Testis (tissue), 3 donors: Measurements from ENCODE around the gene HSD17B8. TPM values are rescaled to one million over a fixed set of nuclear protein-coding genes. Genes with fewer than 3 reads are reported as not detected.

ENCODE experiments used
- DNase-seq: peaks from one replicate; pipeline ENCODE4 v3.0.0-alpha.2; 2019
- H3K27ac ChIP-seq, 2 donors: fragments of 200-600 bp; sonication (generic); one replicate each; pipeline ENCODE4 v1.5.1; 2019
- H3K27me3 ChIP-seq: fragments of 200-600 bp; sonication (generic); one replicate; pipeline ENCODE4 v1.5.1; 2019
- H3K36me3 ChIP-seq: fragments of 200-600 bp; sonication (generic); one replicate; pipeline ENCODE4 v1.5.1; 2017; ENCODE audit warnings: low read depth; ENCODE audit errors: missing control alignments
- H3K4me1 ChIP-seq: fragments of 200-600 bp; sonication (generic); one replicate; pipeline ENCODE4 v1.5.1; 2019
- H3K4me3 ChIP-seq, 2 donors: fragments of 200-600 bp; sonication (generic); one replicate each; pipeline ENCODE4 v1.5.1; 2017 to 2019
- H3K9me3 ChIP-seq: fragments of 200-600 bp; sonication (generic); one replicate; pipeline ENCODE4 v1.5.1; 2017
- CTCF ChIP-seq, 3 experiments: fragments of 450-650 bp in 2 of 3; fragments of 200-600 bp in 1 of 3; sonication (generic) in 1 of 3; IDR thresholded peaks; one replicate each; pipeline ENCODE4 v1.5.1; 2016 to 2019; ENCODE audit warnings: antibody characterized with exemption in 3 of 3, mild to moderate bottlenecking in 2 of 3, moderate library complexity in 1 of 3
- POLR2A ChIP-seq: fragments of 450-650 bp; IDR thresholded peaks from one replicate; pipeline ENCODE4 v1.6.1; 2017; ENCODE audit warnings: antibody characterized with exemption, mild to moderate bottlenecking, moderate library complexity
- whole genome bisulfite sequencing, 2 donors: methylation state at CpG; one replicate each; pipeline ENCODE4 v1.1.5; 2018; 5-methylcytosine and 5-hydroxymethylcytosine counted together
- intact Hi-C: fragments of 100-400 bp; cut with DNase I; formaldehyde crosslinking; loops from one replicate; pipeline ENCODE4 v1.15.1; 2023; ENCODE audit warnings: low total_unique reads
- polyA plus RNA-seq: library from polyadenylated mRNA; stranded (reverse); fragments of 350-450 nt; fragmentation: Illumina TruSeq; extraction: RNeasy Lipid Tissue Mini Kit (QIAGEN cat#74804); gene quantifications from one replicate; pipeline ENCODE4 v1.2.3, GENCODE V29; 2014; ENCODE audit warnings: low read depth, low replicate concordance; ENCODE audit not compliant: insufficient read depth
- total RNA-seq, 2 donors: library from RNA; depleted of rRNA; stranded (reverse); fragments of >200 nt; gene quantifications; one replicate each; pipeline ENCODE4 v1.2.3, GENCODE V29; 2016

The HSD17B8 gene
- total and polyA plus RNA-seq, 3 donors from 2014 or later: 11.2 to 26.3 (median 25.4) TPM

- Histone ChIP-seq H3K4me1 (no peaks in the 10 kb centered on the region), H3K27me3 (no peaks in the 10 kb centered on the region), H3K4me3 (no peak overlapping the region), H3K36me3 (no peaks in the 10 kb centered on the region), H3K27ac (no peak overlapping the region), H3K9me3 (no peaks in the 10 kb centered on the region)
- intact Hi-C loops: no loop called here
- TF ChIP-seq POLR2A: no peak
- no peak for TF ChIP-seq CTCF (IDR thresholded peaks at IDR 0.05)
- DNase-seq: no peak
- 79 to 82% methylated on average over 9 to 11 of the region's 11 CpGs for WGBS, 2 donors
Observed at GRCh38 chr6:33173535-33174180, 30.8 kb upstream of the HSD17B8 start.

- Histone ChIP-seq H3K36me3 (no peaks in the 10 kb centered on the region), H3K27ac (no peak overlapping the region), H3K27me3 (no peaks in the 10 kb centered on the region), H3K4me1 (no peaks in the 10 kb centered on the region), H3K9me3 (no peaks in the 10 kb centered on the region), H3K4me3 (no peak overlapping the region)
- no peak for TF ChIP-seq POLR2A
- TF ChIP-seq CTCF (IDR thresholded peaks at IDR 0.05): no peak
- 95 to 98% methylated on average over 4 of the region's 4 CpGs for WGBS, 2 donors
- no peak for DNase-seq
- intact Hi-C loops: no loop called here
Observed at GRCh38 chr6:33174784-33175183, 29.7 kb upstream of the HSD17B8 start.

GRCh38 chr6:33175436-33176069, 28.9 kb upstream of the HSD17B8 start:
- 86 to 92% methylated on average over 5 to 10 of the region's 10 CpGs for WGBS, 2 donors
- Histone ChIP-seq H3K36me3 (no peaks in the 10 kb centered on the region), H3K9me3 (no peaks in the 10 kb centered on the region), H3K27me3 (no peaks in the 10 kb centered on the region), H3K4me1 (no peaks in the 10 kb centered on the region), H3K27ac (no peak overlapping the region), H3K4me3 (no peak overlapping the region)
- TF ChIP-seq CTCF (IDR thresholded peaks at IDR 0.05) (no peak), POLR2A (no peak)
- intact Hi-C loops: no loop called here
- DNase-seq: no peak

GRCh38 chr6:33176906-33177305, 27.5 kb upstream of the HSD17B8 start:
- H3K27ac ChIP-seq: no peak overlapping the region
- TF ChIP-seq CTCF (IDR thresholded peaks at IDR 0.05): no peak
- no peak for TF ChIP-seq POLR2A
- 98 to 100% methylated on average over 5 to 7 of the region's 7 CpGs for WGBS, 2 donors
- no peaks in the 10 kb centered on the region for H3K27me3 ChIP-seq
- no peak for DNase-seq
- H3K4me1 ChIP-seq: no peaks in the 10 kb centered on the region
- H3K9me3 ChIP-seq: no peaks in the 10 kb centered on the region
- intact Hi-C loops: no loop called here
- H3K4me3 ChIP-seq: no peak overlapping the region
- no peaks in the 10 kb centered on the region for H3K36me3 ChIP-seq
